A172 (cell line): ENCODE data around the gene CTAGE1. TPM values are rescaled to one million over a fixed set of nuclear protein-coding genes. Genes with fewer than 3 reads are reported as not detected.
"Not testable (repeated sequence)": the region's sequence is repeated elsewhere in the genome, so short reads cannot be mapped to it uniquely, and the experiment has no call there.

Experiments used
- DNase-seq: peaks from one replicate; pipeline ENCODE4 v3.0.0-alpha.2; 2015; ENCODE audit warnings: low spot score
- total RNA-seq: library from RNA; depleted of rRNA; stranded (reverse); fragments of >200 nt; shearing (Covaris generic); gene quantifications from 2 replicates; pipeline ENCODE4 v1.2.3, GENCODE V29; 2014; rRNA removed

The CTAGE1 gene
- not detected in 2 replicates for total RNA-seq

- DNase-seq = no peak
Observed at GRCh38 chr18:22417496-22418188, at the start of gene CTAGE1. Gene CTAGE1, minus strand, starts transcription at chr18:22417915. Its CDS starts 104 bp downstream, at chr18:22417811.

GRCh38 chr18:22466608-22467395, 49.1 kb upstream of the CTAGE1 start:
- DNase-seq = peak; percentile 86

DNA sequence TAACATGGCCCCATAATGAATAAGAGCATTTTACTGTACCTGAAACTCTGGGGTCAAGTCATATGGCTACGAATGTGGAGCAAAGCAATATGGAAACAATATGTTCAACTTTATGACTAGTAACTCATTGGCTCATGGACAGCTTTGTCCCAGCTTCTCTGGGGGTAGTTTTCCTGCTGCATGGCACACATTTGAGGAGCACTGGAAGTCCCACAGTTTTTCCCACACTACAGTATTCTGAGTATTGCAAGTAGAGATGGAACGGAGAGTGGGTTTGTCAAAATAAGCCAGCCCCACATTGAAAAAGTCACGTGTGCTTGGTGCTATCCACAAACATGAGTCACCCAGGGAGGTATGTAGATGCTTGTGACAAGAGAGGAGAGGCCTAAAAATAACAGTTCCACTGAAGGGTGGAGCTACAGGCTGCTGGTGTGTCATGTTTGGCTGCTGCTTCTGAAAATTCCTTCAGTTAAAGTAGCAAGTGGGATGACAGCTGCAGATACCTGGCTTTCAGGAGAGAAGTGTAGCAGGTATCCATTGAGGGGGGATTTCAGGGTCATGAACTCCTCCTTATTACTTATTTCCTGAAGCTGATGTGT, 48.2 kb upstream of the CTAGE1 start:
- peak; percentile 97 for DNase-seq

DNA sequence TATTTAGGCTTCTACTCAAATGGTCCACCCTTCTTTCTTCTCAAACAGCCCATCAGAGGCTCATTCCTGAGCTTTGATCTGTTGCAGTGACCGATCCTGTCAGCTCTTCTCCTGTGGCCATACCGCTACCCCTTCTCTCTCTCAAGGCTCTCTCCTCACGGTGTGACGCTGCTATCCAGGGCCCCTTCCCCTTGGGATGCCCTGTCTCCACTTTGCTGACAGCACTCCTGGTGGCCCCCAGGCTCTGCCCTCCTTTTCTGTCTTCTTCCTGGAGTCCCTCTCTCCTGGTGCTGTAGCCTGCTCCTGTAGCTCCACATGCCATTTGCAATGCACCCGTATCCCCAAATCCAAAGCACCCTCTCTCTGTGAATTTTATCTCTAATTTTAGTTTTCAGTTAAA, 45.4 kb upstream of the CTAGE1 start:
- no peak for DNase-seq

DNA sequence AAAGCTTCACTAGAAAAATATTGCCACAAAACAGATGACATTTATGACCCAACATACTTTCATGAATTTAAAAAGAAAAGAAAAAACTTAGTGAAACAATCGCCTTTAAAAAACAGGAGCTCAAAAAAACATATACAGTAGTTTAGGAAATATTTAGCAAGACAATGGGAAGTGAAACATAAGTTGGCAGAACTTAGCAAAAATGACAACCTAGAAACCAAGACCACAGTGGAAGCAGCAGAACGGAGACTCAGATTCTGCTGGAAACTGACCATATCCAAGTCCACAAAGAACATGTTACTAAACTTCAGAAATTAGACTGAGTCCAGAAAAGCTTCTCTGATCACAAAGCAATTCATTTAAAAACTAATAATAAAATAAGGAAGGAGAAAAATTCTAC, 41.8 kb upstream of the CTAGE1 start:
- DNase-seq = no peak

- no peak for DNase-seq
Observed at GRCh38 chr18:22457524-22457923, 39.8 kb upstream of the CTAGE1 start.

DNA sequence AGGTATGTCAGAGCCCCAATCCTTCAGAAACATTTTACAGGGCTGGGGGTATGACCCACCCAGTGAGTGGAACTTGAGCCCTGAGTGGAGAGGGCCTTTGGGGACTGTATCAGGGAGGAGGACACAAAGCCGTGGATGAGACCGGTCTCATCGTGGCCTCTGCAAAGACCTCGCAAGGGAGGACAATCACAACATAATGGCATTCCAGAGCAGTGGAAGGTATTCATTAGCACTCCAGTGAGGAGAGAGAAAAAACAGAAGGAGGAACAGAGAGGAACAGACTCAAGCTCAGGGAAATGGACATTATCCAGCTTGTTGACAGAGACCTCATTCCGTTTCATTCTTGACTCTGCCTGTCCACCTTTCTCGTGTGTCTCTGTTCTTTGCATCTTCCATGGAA, 38.8 kb upstream of the CTAGE1 start:
- no peak for DNase-seq

GRCh38 chr18:22456116-22456480, 38.4 kb upstream of the CTAGE1 start:
- DNase-seq = no peak

- DNase-seq = no peak
Observed at GRCh38 chr18:22455425-22456115, 37.9 kb upstream of the CTAGE1 start.

DNA sequence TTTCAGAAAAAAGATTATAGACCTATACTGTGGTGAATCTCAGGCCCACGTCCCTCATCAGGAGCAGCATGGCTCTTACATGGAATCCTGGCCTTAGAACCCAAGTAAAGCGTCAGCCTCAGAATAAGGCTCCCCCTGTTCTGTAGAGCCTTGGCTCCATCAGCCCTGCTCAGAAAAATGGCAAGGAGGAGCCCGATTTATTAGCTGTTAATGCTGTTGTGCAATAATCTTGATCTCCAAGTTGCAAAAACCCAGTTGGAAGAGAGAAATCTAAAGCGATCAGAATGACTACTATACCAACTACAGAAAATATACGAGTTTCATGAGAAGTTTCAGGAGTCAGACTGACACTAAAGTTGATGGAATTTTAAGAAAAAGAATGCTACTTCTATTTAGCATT, 35.6 kb upstream of the CTAGE1 start:
- no peak for DNase-seq

- no peak for DNase-seq
Observed at GRCh38 chr18:22452226-22452668, 34.5 kb upstream of the CTAGE1 start.

DNA sequence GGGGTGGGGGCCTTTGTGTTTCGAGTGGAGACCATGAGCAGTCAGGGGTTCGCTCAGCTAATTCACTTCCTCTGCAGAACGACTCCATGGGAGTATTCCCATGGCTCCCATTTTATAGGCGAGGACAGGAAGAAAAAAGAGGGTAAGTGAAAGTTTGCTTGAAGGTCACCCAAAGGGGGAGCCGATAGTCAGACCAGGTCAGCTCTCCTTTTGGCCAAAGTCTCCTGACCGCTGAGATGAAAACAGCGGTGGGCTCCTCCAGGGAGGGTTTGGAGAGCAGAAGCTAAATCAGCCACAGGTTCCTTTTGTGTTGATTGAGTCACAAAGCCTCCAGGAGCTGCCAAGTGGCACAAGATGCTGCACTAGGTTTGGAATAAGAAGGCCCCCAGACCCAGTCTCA, 34.1 kb upstream of the CTAGE1 start:
- DNase-seq = peak; percentile 4

DNA sequence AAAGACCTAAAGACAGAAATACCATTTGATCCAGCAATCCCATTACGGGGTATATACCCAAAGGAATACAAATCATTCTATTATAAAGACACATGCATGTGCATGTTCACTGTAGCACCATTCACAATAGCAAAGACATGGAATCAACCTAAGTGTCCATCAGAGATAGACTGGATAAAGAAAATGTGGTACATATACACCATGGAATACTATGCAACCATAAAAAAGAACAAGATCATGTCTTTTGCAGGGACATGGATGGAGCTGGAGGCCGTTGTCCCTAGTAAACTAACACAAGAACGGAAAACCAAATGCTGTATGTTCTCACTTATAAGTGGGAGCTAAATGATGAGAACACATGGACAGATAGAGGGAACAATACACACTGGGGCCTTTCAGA, 33.1 kb upstream of the CTAGE1 start:
- DNase-seq = not testable (repeated sequence)

DNA sequence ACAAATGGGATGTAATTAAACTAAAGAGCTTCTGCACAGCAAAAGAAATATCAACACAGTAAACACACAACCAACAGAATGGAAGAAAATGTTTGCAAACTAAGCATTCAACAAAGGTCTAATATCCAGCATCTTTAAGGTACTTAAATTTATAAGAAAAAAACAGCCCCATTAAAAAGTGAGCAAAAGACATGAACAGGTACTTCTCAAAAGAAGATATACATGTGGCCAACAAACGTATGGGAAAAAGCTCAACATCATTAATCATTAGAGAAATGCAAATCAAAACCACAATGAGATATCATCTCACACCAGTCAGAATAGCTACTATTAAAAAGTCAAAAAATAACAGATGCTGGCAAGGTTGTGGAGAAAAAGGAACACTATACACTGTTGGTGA, 32.6 kb upstream of the CTAGE1 start:
- not testable (repeated sequence) for DNase-seq

- not testable (repeated sequence) for DNase-seq
Observed at GRCh38 chr18:22449753-22450152, 32.0 kb upstream of the CTAGE1 start.

DNA sequence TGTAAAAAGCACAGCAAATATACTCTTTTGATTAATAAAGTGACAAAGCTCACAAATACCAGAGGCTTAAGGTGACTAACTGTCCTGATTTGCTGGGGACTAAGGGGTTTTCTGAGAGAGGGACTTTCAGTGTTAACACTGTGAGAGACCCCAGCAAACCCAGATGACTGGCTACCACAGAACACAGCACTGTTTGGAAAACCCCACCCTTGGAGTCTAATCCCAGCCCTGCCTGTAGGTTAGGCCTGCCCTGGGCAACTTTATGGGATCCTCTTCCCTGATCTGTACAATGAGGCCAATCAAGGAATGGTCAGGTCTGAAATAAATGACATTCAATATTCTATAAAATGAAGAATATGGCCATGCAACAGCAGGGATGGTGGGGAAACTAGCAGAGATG, 30.5 kb upstream of the CTAGE1 start:
- DNase-seq = no peak

GRCh38 chr18:22447792-22448191, 30.1 kb upstream of the CTAGE1 start:
- DNase-seq = no peak

- DNase-seq = no peak
Observed at GRCh38 chr18:22446911-22447310, 29.2 kb upstream of the CTAGE1 start.

- DNase-seq = no peak
Observed at GRCh38 chr18:22446325-22446724, 28.6 kb upstream of the CTAGE1 start.

- no peak for DNase-seq
Observed at GRCh38 chr18:22441638-22442037, 23.9 kb upstream of the CTAGE1 start.

- DNase-seq = peak; percentile 38
Observed at GRCh38 chr18:22439447-22439846, 21.7 kb upstream of the CTAGE1 start.

DNA sequence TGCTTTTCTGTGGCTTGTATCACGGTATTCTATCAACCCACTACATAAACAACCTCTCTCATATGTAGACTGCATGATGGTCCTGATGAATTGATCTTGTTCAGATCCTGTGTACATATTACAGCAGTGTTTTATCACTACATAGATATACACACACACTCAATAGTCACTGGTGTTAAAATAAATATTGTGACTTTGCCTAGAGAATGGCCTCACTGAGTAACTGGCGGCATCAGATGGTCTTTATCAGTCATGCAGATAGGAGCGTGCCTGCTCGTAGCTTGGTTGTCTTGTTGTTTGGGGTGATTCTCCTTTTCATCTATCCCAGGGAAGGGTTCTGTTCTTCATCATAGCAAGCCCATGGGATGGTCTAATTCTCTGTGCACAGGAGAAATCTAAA, 18.4 kb upstream of the CTAGE1 start:
- no peak for DNase-seq
